ENCODE results near the gene TSPOAP1. TPM values are rescaled to one million over a fixed set of nuclear protein-coding genes. Genes with fewer than 3 reads are reported as not detected.

The TSPOAP1 gene
- total and polyA plus RNA-seq, 2 of the 13 experiments (the other 11 are each of a cell fraction or from before 2014, with no cell fraction given) = not detected

DNA sequence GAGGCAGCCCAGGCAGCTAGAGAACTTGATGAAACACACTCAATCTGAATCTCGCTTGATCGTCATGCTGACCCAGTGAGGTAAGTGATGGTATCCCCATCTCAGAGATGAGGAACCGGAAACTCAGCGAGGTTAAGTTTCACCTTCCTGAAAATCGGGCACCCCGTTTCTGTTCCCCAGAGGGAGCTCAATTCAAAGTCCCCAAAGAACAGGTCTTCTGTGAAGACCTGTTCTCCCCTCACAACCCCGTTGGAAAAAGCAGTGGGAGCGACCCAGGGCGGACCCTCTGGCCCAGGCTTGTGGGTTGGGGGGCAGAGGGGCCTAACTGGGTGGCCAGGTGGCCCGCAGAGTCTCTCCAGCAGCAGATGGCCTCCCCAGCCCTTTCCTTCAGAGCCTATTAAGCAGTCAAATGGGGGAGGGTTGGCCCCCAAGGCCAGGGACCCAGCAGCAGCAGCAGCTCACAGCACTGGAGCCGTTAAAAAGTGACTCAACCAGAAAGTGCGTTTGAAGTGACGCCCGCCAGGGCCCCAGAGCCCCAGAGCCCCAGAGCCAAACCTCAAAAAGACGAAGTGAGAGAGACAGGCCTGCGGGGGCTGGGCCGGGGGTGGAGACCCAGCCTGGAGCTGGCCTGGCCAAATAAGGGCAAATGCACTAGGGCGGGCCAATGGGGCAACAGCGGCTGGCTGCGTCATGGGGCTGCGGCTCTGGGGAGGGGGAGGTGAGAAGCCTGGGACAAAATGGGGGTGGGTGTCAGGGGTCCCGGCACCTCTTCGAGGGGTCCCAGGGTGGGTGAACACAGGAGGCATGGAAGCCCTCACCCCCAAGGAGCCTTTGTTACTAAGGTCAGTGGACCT, 9.2 kb upstream of the TSPOAP1 start (continued):
- TF ChIP-seq, protein P1, sequence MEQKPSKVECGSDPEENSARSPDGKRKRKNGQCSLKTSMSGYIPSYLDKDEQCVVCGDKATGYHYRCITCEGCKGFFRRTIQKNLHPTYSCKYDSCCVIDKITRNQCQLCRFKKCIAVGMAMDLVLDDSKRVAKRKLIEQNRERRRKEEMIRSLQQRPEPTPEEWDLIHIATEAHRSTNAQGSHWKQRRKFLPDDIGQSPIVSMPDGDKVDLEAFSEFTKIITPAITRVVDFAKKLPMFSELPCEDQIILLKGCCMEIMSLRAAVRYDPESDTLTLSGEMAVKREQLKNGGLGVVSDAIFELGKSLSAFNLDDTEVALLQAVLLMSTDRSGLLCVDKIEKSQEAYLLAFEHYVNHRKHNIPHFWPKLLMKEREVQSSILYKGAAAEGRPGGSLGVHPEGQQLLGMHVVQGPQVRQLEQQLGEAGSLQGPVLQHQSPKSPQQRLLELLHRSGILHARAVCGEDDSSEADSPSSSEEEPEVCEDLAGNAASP (CRISPR knock-in tag; IDR thresholded peaks at IDR 0.05; ENCODE audit: borderline replicate concordance) = peak; percentile 16; the same call in 1 of the 2 replicates
- TF ChIP-seq ZNF703 (CRISPR knock-in tag; IDR thresholded peaks at IDR 0.05; ENCODE audit: borderline replicate concordance) = no peak
- TF ChIP-seq NFE2L1 (CRISPR knock-in tag; IDR thresholded peaks at IDR 0.05; ENCODE audit: borderline replicate concordance) = no peak
- TF ChIP-seq SRSF9 (IDR thresholded peaks at IDR 0.05; ENCODE audit: borderline replicate concordance, insufficient read depth, low read depth, low read length, poor library complexity, severe bottlenecking) = no peak
- TF ChIP-seq, protein P2, sequence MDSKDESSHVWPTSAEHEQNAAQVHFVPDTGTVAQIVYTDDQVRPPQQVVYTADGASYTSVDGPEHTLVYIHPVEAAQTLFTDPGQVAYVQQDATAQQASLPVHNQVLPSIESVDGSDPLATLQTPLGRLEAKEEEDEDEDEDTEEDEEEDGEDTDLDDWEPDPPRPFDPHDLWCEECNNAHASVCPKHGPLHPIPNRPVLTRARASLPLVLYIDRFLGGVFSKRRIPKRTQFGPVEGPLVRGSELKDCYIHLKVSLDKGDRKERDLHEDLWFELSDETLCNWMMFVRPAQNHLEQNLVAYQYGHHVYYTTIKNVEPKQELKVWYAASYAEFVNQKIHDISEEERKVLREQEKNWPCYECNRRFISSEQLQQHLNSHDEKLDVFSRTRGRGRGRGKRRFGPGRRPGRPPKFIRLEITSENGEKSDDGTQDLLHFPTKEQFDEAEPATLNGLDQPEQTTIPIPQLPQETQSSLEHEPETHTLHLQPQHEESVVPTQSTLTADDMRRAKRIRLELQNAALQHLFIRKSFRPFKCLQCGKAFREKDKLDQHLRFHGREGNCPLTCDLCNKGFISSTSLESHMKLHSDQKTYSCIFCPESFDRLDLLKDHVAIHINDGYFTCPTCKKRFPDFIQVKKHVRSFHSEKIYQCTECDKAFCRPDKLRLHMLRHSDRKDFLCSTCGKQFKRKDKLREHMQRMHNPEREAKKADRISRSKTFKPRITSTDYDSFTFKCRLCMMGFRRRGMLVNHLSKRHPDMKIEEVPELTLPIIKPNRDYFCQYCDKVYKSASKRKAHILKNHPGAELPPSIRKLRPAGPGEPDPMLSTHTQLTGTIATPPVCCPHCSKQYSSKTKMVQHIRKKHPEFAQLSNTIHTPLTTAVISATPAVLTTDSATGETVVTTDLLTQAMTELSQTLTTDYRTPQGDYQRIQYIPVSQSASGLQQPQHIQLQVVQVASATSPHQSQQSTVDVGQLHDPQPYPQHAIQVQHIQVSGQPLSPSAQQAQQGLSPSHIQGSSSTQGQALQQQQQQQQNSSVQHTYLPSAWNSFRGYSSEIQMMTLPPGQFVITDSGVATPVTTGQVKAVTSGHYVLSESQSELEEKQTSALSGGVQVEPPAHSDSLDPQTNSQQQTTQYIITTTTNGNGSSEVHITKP (CRISPR knock-in tag; IDR thresholded peaks at IDR 0.05; ENCODE audit: low read depth) = peak; percentile 55
- TF ChIP-seq, protein P3, sequence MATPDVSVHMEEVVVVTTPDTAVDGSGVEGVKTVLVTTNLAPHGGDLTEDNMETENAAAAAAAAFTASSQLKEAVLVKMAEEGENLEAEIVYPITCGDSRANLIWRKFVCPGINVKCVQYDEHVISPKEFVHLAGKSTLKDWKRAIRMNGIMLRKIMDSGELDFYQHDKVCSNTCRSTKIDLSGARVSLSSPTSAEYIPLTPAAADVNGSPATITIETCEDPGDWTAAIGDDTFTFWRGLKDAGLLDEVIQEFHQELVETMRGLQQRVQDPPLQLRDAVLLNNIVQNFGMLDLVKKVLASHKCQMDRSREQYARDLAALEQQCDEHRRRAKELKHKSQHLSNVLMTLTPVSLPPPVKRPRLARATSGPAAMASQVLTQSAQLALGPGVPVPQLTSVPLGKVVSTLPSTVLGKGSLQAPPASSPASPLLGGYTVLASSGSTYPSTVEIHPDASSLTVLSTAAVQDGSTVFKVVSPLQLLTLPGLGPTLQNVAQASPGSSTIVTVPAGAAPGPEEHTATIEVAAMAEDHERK (CRISPR knock-in tag; IDR thresholded peaks at IDR 0.05; ENCODE audit: low read depth) = no peak
- no peak for TF ChIP-seq ZNF776 (CRISPR knock-in tag; IDR thresholded peaks at IDR 0.05)
- no peak for TF ChIP-seq GLI4 (CRISPR knock-in tag; IDR thresholded peaks at IDR 0.05; ENCODE audit: borderline replicate concordance)
- TF ChIP-seq TRIM24 (CRISPR knock-in tag; IDR thresholded peaks at IDR 0.05) = no peak
- TF ChIP-seq ZNF746 (CRISPR knock-in tag; IDR thresholded peaks at IDR 0.05) = no peak
- TF ChIP-seq, protein P4, sequence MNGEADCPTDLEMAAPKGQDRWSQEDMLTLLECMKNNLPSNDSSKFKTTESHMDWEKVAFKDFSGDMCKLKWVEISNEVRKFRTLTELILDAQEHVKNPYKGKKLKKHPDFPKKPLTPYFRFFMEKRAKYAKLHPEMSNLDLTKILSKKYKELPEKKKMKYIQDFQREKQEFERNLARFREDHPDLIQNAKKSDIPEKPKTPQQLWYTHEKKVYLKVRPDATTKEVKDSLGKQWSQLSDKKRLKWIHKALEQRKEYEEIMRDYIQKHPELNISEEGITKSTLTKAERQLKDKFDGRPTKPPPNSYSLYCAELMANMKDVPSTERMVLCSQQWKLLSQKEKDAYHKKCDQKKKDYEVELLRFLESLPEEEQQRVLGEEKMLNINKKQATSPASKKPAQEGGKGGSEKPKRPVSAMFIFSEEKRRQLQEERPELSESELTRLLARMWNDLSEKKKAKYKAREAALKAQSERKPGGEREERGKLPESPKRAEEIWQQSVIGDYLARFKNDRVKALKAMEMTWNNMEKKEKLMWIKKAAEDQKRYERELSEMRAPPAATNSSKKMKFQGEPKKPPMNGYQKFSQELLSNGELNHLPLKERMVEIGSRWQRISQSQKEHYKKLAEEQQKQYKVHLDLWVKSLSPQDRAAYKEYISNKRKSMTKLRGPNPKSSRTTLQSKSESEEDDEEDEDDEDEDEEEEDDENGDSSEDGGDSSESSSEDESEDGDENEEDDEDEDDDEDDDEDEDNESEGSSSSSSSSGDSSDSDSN (CRISPR knock-in tag; IDR thresholded peaks at IDR 0.05) = no peak
- 0 out of 2 replicates have a peak, but pooled peaks have one; percentile 15 for TF ChIP-seq ZBTB38 (CRISPR knock-in tag; IDR thresholded peaks at IDR 0.05)
- TF ChIP-seq ZNF451 (CRISPR knock-in tag; IDR thresholded peaks at IDR 0.05) = 0 out of 2 replicates have a peak, but pooled peaks have one; percentile 30
- TF ChIP-seq CHD2 (IDR thresholded peaks at IDR 0.05; ENCODE audit: low read depth, low read length) = peak; percentile 39; the same call in 1 of the 2 replicates
- no peak for TF ChIP-seq ZNF430 (CRISPR knock-in tag; IDR thresholded peaks at IDR 0.05)

Measured in HepG2 (cell line).